Superior temporal gyrus (tissue), 1 donor: Measurements from ENCODE around the gene HUS1.
"Not testable (repeated sequence)": the region's sequence is repeated elsewhere in the genome, so short reads cannot be mapped to it uniquely, and the experiment has no call there.

ENCODE experiments used
- DNase-seq: peaks from one replicate; pipeline ENCODE4 v3.0.0-alpha.2; 2016; ENCODE audit errors: extremely low spot score

HUS1 gene

GRCh38 chr7:47944536-47945260, 34.7 kb downstream of the HUS1 start:
- DNase-seq: no peak

GRCh38 chr7:47943676-47944474, 35.5 kb downstream of the HUS1 start:
- no peak for DNase-seq

- not testable (repeated sequence) for DNase-seq
These were observed 36.8 kb downstream of the HUS1 start for GRCh38 chr7:47942651-47943050.

GRCh38 chr7:47942132-47942531, 37.3 kb downstream of the HUS1 start:
- no peak for DNase-seq

- no peak for DNase-seq
These were observed 38.1 kb downstream of the HUS1 start for GRCh38 chr7:47941136-47941844.

GRCh38 chr7:47940088-47941013, 39.1 kb downstream of the HUS1 start:
- no peak for DNase-seq

- no peak for DNase-seq
These were observed 39.9 kb downstream of the HUS1 start for GRCh38 chr7:47939425-47940036.

GRCh38 chr7:47938574-47939165, 40.7 kb downstream of the HUS1 start:
- no peak for DNase-seq

GRCh38 chr7:47937711-47938573, 41.5 kb downstream of the HUS1 start:
- DNase-seq: no peak

- no peak for DNase-seq
These were observed 42.2 kb downstream of the HUS1 start for GRCh38 chr7:47937065-47937687.

- DNase-seq: no peak
These were observed 43.1 kb downstream of the HUS1 start for GRCh38 chr7:47936323-47936722.

- no peak for DNase-seq
These were observed 44.1 kb downstream of the HUS1 start for GRCh38 chr7:47935336-47935735.

GRCh38 chr7:47934831-47935230, 44.6 kb downstream of the HUS1 start:
- DNase-seq: no peak

GRCh38 chr7:47933215-47933614, 46.2 kb downstream of the HUS1 start:
- DNase-seq: no peak

GRCh38 chr7:47932466-47933037, 46.9 kb downstream of the HUS1 start:
- no peak for DNase-seq

- no peak for DNase-seq
These were observed 47.4 kb downstream of the HUS1 start for GRCh38 chr7:47932016-47932415.

- no peak for DNase-seq
These were observed 48.1 kb downstream of the HUS1 start for GRCh38 chr7:47931005-47932004.

GRCh38 chr7:47924266-47924665, 55.1 kb downstream of the HUS1 start:
- DNase-seq: no peak
